Stimulated activated memory B cell treated with anti-CD40 and anti-IgM and Interleukin-4, amounts not matched to agents 10 μg/mL and 1 μg/mL and 100 μg/mL, for 72 hours (primary cell): ENCODE data around the gene ANKRD40CL.
"Not testable (repeated sequence)": the region's sequence is repeated elsewhere in the genome, so short reads cannot be mapped to it uniquely, and the experiment has no call there.

Experiments
- ATAC-seq: fragments of 150-1000 bp; cut with Tn5 transposase; 2 replicates; pipeline ENCODE4 v1.10.0; 2021
- H3K27ac Mint-ChIP-seq: one replicate; pipeline ENCODE4 v1.8.0; 2022; ENCODE audit warnings: mild to moderate bottlenecking, mixed read lengths
- H3K27me3 Mint-ChIP-seq: one replicate; pipeline ENCODE4 v1.8.0; 2022; ENCODE audit warnings: mixed read lengths
- H3K36me3 Mint-ChIP-seq: one replicate; pipeline ENCODE4 v1.8.0; 2022; ENCODE audit warnings: mixed read lengths
- H3K4me1 Mint-ChIP-seq: one replicate; pipeline ENCODE4 v1.8.0; 2022; ENCODE audit warnings: mixed read lengths
- H3K4me3 Mint-ChIP-seq: one replicate; pipeline ENCODE4 v1.8.0; 2022; ENCODE audit warnings: mild to moderate bottlenecking, moderate library complexity, mixed read lengths
- H3K9me3 Mint-ChIP-seq: one replicate; pipeline ENCODE4 v1.8.0; 2022; ENCODE audit warnings: mixed read lengths

ANKRD40CL gene

DNA sequence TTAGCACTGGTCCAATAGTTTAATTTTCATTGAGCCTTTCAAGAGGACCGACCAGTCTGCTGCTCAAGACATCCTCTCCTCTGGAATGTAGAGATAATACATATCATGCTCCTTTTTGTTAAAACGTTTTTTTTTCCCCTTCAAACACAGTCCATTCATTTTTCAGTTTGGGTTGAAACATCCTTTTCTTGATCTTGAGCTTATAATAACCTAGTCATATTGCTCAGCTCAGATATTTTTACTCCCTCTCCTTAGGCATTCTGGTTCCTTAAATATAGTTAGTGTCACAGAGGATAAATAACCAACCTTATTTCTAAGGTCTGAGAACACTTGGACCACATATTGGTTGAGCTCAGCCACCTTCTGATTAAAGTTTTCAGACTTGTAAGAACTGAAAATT, 12.8 kb downstream of the ANKRD40CL start:
- no peak for ATAC-seq

DNA sequence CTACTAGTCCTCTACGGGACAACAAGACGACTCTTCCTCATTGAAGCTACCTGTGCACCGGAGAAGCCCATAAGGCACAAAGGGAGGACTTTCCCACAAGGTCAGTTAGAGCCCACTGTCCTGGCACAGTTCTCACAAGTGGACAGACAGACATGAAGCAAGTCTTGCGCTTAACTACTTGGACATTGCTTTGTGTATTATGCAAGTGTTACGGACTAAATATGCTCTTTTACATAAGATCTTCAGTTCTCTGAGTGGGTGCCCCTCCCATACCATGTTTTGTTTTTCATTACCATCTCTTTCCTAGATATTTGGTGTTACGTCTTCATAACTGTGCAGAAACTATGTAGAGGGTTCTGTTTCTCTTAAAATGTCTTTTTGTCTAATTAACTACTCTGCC, 18.1 kb downstream of the ANKRD40CL start:
- H3K27me3 Mint-ChIP-seq: no peaks in the 10 kb centered on the region
- no peaks in the 10 kb centered on the region for H3K9me3 Mint-ChIP-seq
- no peaks in the 10 kb centered on the region for H3K4me1 Mint-ChIP-seq
- ATAC-seq: no peak
- peaks cover 48% of the 10 kb centered on the region for H3K36me3 Mint-ChIP-seq
- no peak overlapping the region for H3K4me3 Mint-ChIP-seq
- no peak overlapping the region for H3K27ac Mint-ChIP-seq

More for the DNA sequence above, 12.8 kb downstream of the ANKRD40CL start:
- H3K4me3 Mint-ChIP-seq: no peak overlapping the region
- H3K27me3 Mint-ChIP-seq: no peaks in the 10 kb centered on the region
- H3K27ac Mint-ChIP-seq: no peak overlapping the region
- H3K4me1 Mint-ChIP-seq: no peaks in the 10 kb centered on the region
- no peaks in the 10 kb centered on the region for H3K9me3 Mint-ChIP-seq
- H3K36me3 Mint-ChIP-seq: peaks cover 32% of the 10 kb centered on the region

GRCh38 chr17:50745631-50746030, 21.7 kb downstream of the ANKRD40CL start:
- H3K36me3 Mint-ChIP-seq: peaks cover 61% of the 10 kb centered on the region
- no peak overlapping the region for H3K27ac Mint-ChIP-seq
- no peaks in the 10 kb centered on the region for H3K9me3 Mint-ChIP-seq
- H3K4me1 Mint-ChIP-seq: no peaks in the 10 kb centered on the region
- H3K27me3 Mint-ChIP-seq: no peaks in the 10 kb centered on the region
- H3K4me3 Mint-ChIP-seq: no peak overlapping the region
- ATAC-seq: no peak

DNA sequence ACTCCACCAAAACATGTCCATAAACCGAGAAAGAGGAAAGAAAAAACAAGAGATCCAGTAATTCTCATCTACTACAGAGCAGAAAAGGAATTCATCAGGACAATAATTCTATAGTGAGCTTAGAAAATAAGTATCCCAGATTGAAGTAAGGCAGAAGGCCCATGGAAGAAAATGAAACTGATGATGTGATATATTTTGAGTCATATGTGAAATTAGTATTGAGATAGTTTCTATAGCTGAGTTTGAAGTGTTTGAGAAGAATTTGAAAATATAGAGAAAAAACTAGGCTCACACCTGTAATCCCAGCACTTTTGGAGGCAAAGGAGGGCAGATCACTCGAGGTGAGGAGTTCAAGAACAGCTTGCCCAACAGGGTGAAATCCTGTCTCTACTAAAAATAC, 28.2 kb downstream of the ANKRD40CL start:
- ATAC-seq: no peak
- Mint-ChIP-seq H3K9me3 (no peaks in the 10 kb centered on the region), H3K27ac (no peak overlapping the region), H3K4me1 (peaks cover 35% of the 10 kb centered on the region), H3K4me3 (no peak overlapping the region), H3K27me3 (no peaks in the 10 kb centered on the region), H3K36me3 (peaks cover 61% of the 10 kb centered on the region)

- peak; percentile 63 for ATAC-seq
- H3K27ac Mint-ChIP-seq: peak overlapping the region; percentile 7
- H3K9me3 Mint-ChIP-seq: no peaks in the 10 kb centered on the region
- H3K4me3 Mint-ChIP-seq: no peak overlapping the region
- H3K4me1 Mint-ChIP-seq: peaks cover 43% of the 10 kb centered on the region
- no peaks in the 10 kb centered on the region for H3K27me3 Mint-ChIP-seq
- H3K36me3 Mint-ChIP-seq: peaks cover 50% of the 10 kb centered on the region
These were observed 30.1 kb downstream of the ANKRD40CL start for GRCh38 chr17:50737118-50737698.

DNA sequence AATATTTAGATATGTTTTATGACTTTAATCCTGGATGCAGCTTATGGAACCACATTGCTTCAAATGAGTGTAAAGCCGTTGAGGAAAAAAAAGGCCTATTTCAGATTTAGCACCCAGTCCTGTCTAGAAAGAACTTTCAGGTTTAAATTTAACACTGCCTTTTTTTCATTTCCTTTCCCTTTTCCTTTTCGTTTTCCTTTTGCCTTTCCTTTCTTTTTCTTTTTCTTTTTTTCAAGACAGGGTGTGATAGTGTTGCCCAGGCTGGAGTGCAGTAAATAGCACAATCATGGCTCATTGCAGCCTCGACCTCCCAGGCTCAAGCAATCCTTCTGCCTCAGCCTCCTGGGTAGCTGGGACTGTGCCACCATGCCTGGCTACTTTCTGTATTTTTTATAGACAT, 32.0 kb downstream of the ANKRD40CL start:
- peaks cover 58% of the 10 kb centered on the region for H3K4me1 Mint-ChIP-seq
- no peak for ATAC-seq
- no peak overlapping the region for H3K4me3 Mint-ChIP-seq
- no peaks in the 10 kb centered on the region for H3K9me3 Mint-ChIP-seq
- peaks cover 32% of the 10 kb centered on the region for H3K36me3 Mint-ChIP-seq
- H3K27me3 Mint-ChIP-seq: no peaks in the 10 kb centered on the region
- H3K27ac Mint-ChIP-seq: no peak overlapping the region

GRCh38 chr17:50731575-50732460, 35.5 kb downstream of the ANKRD40CL start:
- Mint-ChIP-seq H3K36me3 (peaks cover 8% of the 10 kb centered on the region), H3K4me3 (no peak overlapping the region), H3K4me1 (peaks cover 61% of the 10 kb centered on the region), H3K27me3 (no peaks in the 10 kb centered on the region), H3K9me3 (no peaks in the 10 kb centered on the region), H3K27ac (no peak overlapping the region)
- ATAC-seq: no peak

- H3K27me3 Mint-ChIP-seq: no peaks in the 10 kb centered on the region
- peaks cover 8% of the 10 kb centered on the region for H3K36me3 Mint-ChIP-seq
- H3K27ac Mint-ChIP-seq: no peak overlapping the region
- no peak for ATAC-seq
- H3K9me3 Mint-ChIP-seq: no peaks in the 10 kb centered on the region
- peaks cover 56% of the 10 kb centered on the region for H3K4me1 Mint-ChIP-seq
- no peak overlapping the region for H3K4me3 Mint-ChIP-seq
These were observed 38.2 kb downstream of the ANKRD40CL start for GRCh38 chr17:50728881-50729765.

GRCh38 chr17:50728112-50728429, 39.2 kb downstream of the ANKRD40CL start:
- no peak overlapping the region for H3K27ac Mint-ChIP-seq
- peaks cover 56% of the 10 kb centered on the region for H3K4me1 Mint-ChIP-seq
- no peaks in the 10 kb centered on the region for H3K27me3 Mint-ChIP-seq
- peaks cover 8% of the 10 kb centered on the region for H3K36me3 Mint-ChIP-seq
- ATAC-seq: no peak
- H3K4me3 Mint-ChIP-seq: no peak overlapping the region
- no peaks in the 10 kb centered on the region for H3K9me3 Mint-ChIP-seq

DNA sequence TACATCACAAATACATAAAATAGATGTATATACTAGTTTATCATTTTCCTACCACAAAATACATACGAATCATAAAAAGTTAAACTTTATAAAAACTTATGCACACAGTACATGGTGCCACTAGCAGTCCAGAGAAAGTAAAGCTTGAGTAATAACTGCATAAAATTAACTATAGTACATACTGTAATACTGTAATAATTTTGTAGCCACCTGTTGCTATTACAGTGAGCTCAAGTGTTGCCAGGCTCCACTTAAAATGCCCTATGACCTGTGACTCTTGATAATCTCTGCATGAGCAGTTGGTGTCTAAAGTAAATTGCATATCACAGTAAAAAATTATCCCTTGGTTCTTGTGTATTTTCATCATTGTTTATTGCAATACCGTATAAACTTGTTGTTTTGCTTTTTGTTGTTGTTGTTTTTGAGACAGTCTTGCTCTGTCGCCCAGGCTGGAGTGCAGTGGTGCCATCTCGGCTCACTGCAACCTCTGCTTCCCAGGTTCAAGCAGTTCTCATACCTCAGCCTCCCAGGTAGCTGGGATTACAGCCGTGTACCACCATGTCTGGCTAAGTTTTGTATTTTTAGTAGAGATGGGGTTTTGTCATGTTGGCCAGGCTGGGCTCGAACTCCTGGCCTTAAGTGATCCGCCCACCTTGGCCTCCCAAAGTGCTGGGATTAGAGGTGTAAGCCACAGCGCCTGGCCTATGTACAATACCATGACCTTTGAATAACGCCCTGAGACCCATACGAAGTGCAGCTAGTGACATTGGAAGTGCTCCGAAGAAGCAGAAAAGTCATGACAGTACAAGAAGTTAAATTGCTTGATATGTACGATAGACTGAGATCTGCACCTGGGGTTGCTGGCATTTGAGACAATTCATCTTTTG, 41.3 kb downstream of the ANKRD40CL start:
- Mint-ChIP-seq H3K36me3 (peaks cover 8% of the 10 kb centered on the region), H3K4me3 (no peak overlapping the region), H3K27me3 (no peaks in the 10 kb centered on the region), H3K4me1 (peaks cover 52% of the 10 kb centered on the region), H3K9me3 (no peaks in the 10 kb centered on the region), H3K27ac (no peak overlapping the region)
- ATAC-seq: no peak

GRCh38 chr17:50724622-50725021, 42.7 kb downstream of the ANKRD40CL start:
- peaks cover 56% of the 10 kb centered on the region for H3K4me1 Mint-ChIP-seq

GRCh38 chr17:50722746-50723145, 44.6 kb downstream of the ANKRD40CL start:
- H3K27me3 Mint-ChIP-seq: no peaks in the 10 kb centered on the region
- peaks cover 40% of the 10 kb centered on the region for H3K4me1 Mint-ChIP-seq
- ATAC-seq: no peak
- H3K36me3 Mint-ChIP-seq: peaks cover 8% of the 10 kb centered on the region
- peak overlapping the region; percentile 21 for H3K4me3 Mint-ChIP-seq
- H3K27ac Mint-ChIP-seq: no peak overlapping the region
- H3K9me3 Mint-ChIP-seq: no peaks in the 10 kb centered on the region

More at GRCh38 chr17:50724622-50725021, 42.7 kb downstream of the ANKRD40CL start:
- not testable (repeated sequence) for H3K27ac Mint-ChIP-seq, ATAC-seq, H3K36me3 Mint-ChIP-seq, H3K9me3 Mint-ChIP-seq, H3K4me3 Mint-ChIP-seq, H3K27me3 Mint-ChIP-seq

DNA sequence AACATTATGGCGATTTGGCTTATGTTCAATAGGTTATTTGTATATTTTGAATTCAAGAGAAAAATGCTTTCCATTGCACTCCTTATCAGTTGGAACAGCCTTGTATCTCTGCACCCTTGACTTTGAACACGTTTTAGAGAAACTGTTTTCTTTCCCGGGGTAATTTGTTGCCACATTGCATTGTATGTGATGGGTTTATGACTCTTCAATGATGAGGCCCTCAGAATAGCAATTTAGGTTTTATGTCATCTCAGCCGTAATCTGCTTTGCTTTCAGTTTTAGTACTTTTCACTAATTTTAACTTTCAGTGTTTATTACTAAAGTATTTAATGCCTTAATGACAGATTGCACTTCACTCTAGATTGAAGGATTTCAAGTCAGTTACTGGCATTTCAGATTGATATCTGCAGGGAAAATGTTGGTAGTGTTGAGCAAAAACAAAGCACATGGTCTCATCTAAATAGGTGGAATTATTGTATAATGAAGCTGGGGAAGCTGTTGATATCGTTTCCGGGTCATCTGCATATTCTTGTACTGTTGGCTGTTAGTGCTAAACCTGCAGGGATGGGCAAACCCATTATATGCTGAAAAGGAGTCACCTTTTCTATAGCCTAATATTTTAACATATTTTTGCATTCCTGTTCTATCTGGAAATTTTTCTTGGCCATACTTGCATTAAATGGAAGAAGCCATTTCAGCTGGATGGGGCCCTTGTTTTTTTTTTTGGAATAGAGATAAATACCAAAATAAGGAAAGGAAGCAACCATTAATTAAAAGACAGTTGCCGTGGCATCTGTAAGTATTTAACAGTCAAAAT, 45.9 kb downstream of the ANKRD40CL start:
- no peaks in the 10 kb centered on the region for H3K9me3 Mint-ChIP-seq
- no peaks in the 10 kb centered on the region for H3K36me3 Mint-ChIP-seq
- peak overlapping the region; percentile 91 for H3K4me3 Mint-ChIP-seq
- H3K27ac Mint-ChIP-seq: peak overlapping the region; percentile 98
- no peaks in the 10 kb centered on the region for H3K27me3 Mint-ChIP-seq
- peaks cover 30% of the 10 kb centered on the region for H3K4me1 Mint-ChIP-seq
- ATAC-seq: no peak
